Endothelial cell of umbilical vein (primary cell): Measurements from ENCODE around the gene WDR36.

Experiments used
- CTCF ChIP-seq, 2 donors: IDR thresholded peaks; 1 replicate in 1 of 2; 2 replicates in 1 of 2; pipeline ENCODE4 v1.5.1; 2011; ENCODE audit warnings: low read length in 2 of 2, mild to moderate bottlenecking in 2 of 2, moderate library complexity in 2 of 2, control low read depth in 1 of 2, inconsistent platforms in 1 of 2, low read depth in 1 of 2; ENCODE audit not compliant: insufficient read depth in 1 of 2; ENCODE audit errors: extremely low read depth in 1 of 2
- EZH2 ChIP-seq: IDR thresholded peaks from 2 replicates; pipeline ENCODE4 v1.6.1; 2012; ENCODE audit warnings: borderline replicate concordance, low read depth, mild to moderate bottlenecking, moderate library complexity, low read length, inconsistent platforms; ENCODE audit not compliant: severe bottlenecking
- JUN ChIP-seq: IDR thresholded peaks from 2 replicates; pipeline ENCODE4 v1.6.1; 2011; ENCODE audit warnings: borderline replicate concordance, low read depth; ENCODE audit not compliant: insufficient read length, insufficient read depth
- MAX ChIP-seq: IDR thresholded peaks from 2 replicates; pipeline ENCODE4 v1.6.1; 2011; ENCODE audit not compliant: insufficient read depth, insufficient read length
- MYC ChIP-seq: IDR thresholded peaks from one replicate; pipeline ENCODE4 v1.6.1; 2011; ENCODE audit warnings: mild to moderate bottlenecking, low read depth, low read length
- POLR2A ChIP-seq: IDR thresholded peaks from 2 replicates; pipeline ENCODE4 v1.6.1; 2012; ENCODE audit warnings: low read depth, mild to moderate bottlenecking, control low read depth, low read length
- POLR2AphosphoS5 ChIP-seq: IDR thresholded peaks from 2 replicates; pipeline ENCODE4 v1.6.1; 2012; ENCODE audit warnings: low read depth, mild to moderate bottlenecking, control low read depth, low read length, moderate library complexity; ENCODE audit not compliant: insufficient read depth

- TF ChIP-seq POLR2A = no peak
- no peak for TF ChIP-seq EZH2
- TF ChIP-seq CTCF (IDR thresholded peaks at IDR 0.05; ENCODE audit: extremely low read depth in 1 of 2, insufficient read depth in 1 of 2, low read depth in 1 of 2, low read length in 2 of 2) = no peak
- no peak for TF ChIP-seq MAX
- no peak for TF ChIP-seq JUN
- TF ChIP-seq POLR2AphosphoS5 = no peak
- no peak for TF ChIP-seq MYC
Measured at GRCh38 chr5:111122398-111122797, 30.2 kb downstream of the WDR36 start.
